ENCODE results near the gene MARCHF10.
"Not testable (repeated sequence)": the region's sequence is repeated elsewhere in the genome, so short reads cannot be mapped to it uniquely, and the experiment has no call there.

MARCHF10 gene

GRCh38 chr17:62705156-62705777 is 102.8 kb downstream of the MARCHF10 start:
- H3K27ac ChIP-seq = peak overlapping the region; percentile 88

DNA sequence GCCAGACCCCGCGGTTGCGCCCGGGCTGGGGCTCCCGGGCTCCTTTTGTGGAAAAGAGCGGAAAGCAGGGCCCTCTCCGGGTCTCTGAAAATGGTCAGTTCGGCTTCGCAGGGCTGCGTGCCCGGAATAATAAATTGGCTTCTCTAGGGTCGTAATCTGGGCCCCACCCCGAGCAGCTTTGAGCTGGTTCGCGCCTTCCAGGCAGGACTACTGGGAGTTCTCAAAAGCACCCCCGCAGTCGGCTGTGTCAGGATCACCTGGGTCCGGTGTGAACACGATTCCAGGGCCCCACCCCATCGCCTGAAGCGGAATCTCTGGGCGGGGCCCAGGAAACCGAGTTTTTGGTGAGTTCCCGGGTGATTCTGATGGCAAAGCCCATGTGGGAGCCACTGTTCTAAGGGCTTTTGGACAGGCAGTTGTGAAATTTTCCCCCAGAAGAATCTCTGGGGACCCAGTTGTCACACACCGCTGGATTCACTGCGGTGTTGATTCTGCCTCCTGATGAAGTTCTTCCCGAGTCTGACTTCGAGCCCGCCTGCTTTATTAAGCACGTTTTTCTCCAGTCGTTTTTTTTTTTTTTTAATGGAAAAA is 103.6 kb downstream of the MARCHF10 start:
- no peak for DNase-seq (ENCODE audit: low read depth, low spot score)
- peak overlapping the region; percentile 88 for H3K27ac ChIP-seq

More at GRCh38 chr17:62705156-62705777, 102.8 kb downstream of the MARCHF10 start:
- no peak for DNase-seq (ENCODE audit: low read depth, low spot score)

- peak overlapping the region; percentile 88 for H3K27ac ChIP-seq
- DNase-seq (ENCODE audit: low read depth, low spot score) = no peak
These were observed 104.2 kb downstream of the MARCHF10 start for GRCh38 chr17:62703776-62704380.

GRCh38 chr17:62703261-62703775 is 104.8 kb downstream of the MARCHF10 start:
- DNase-seq (ENCODE audit: low read depth, low spot score) = peak; percentile 60
- H3K27ac ChIP-seq = peak overlapping the region; percentile 88

GRCh38 chr17:62702746-62703260 is 105.3 kb downstream of the MARCHF10 start:
- peak overlapping the region; percentile 88 for H3K27ac ChIP-seq
- no peak for DNase-seq (ENCODE audit: low read depth, low spot score)

GRCh38 chr17:62701706-62702085 is 106.4 kb downstream of the MARCHF10 start:
- no peak for DNase-seq (ENCODE audit: low read depth, low spot score)
- no peak overlapping the region for H3K27ac ChIP-seq

DNA sequence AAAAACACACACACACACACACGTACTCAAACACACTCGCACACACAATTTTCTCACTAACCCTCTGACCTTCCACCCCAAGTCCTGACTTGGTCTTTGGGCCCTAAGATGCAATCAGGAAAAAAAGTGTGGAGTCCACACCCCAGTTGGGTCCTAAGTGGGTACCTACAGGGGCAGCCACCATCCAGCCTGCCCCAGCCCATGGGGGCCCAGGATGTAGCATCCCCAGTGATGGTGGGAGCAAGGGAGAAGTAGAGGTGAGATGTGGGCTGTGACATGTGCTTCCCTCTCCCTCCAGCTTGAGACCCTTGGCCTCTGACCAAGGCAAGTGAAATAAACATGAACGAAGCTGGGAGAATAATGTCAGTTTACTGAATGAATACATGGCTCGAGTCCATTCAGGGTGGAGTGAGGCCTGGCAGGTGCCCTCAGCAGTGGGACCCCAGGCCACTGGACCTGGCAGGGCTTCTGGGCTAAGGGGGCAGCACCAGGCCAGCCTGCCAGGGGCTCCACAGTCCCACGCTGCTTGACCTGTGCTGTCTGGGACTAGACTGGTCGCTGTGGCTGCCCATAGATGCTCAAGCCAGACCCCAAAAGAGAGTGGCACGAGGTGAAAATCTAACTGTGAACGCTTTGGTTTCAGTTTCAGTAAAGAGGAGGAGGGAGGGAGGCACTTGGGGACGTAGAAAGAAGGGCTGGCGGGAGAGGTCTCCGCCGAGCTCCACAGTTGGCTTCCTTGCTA is 107.0 kb downstream of the MARCHF10 start:
- H3K27ac ChIP-seq = no peak overlapping the region
- no peak for DNase-seq (ENCODE audit: low read depth, low spot score)

- H3K27ac ChIP-seq; DNase-seq (ENCODE audit: low read depth, low spot score): not testable (repeated sequence)
These were observed 109.7 kb downstream of the MARCHF10 start for GRCh38 chr17:62698459-62698858.

DNA sequence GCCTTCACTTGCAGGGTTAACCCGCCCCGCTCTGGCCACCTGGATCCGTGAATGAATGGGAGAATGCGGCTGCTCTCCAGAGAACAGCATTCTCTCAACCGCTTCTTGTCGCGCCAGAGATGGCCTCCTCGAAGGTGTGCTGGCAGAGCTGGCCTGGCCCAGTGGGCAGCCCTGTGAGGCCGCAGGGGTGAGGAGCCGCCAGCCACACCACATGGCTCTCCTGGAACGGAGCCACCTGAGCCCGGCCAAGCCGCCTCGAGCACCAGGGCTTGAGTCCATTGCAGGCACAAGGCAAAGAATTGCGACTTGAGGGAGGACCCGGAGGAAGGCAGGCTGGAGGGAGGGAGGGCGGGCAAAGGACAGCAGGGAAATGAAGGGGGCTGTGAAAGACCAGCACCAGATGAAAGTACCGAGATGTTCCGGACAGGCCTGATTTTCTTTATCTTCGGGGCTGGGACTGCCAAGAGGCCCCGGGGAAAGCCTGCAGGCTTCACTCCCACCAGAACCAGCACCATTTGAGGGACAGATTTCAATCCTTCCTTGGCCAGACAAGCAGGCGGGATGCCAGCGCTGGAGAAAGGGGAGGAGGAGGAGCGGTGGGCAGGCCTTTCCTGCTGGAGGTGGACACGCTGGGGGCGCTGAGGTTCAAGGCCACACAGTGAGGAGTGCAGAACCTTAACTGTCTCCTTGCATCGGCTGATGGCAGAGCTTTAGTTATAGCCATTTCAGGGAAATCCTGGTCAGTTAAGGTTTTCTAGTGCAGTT is 111.2 kb downstream of the MARCHF10 start:
- DNase-seq (ENCODE audit: low read depth, low spot score) = no peak

DNA sequence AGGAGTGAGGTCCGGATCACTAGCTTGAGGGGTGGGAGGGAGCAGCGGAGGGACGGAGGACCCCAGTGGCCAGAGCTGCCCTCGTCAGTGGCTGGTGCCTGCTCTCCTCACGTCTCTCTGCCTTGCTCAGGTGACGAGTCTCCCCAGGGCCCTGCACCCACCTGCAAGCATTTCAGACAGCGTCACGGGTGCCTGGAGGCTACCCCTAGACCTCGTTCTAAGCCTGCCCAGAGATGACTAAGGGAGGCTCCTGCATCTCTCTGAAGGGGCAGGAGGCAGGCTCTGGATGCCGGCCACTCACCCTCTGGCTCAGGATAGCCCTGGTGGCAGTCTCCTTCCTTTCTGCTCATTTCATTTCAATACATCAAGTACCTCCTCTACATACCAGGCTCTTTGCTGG is 111.9 kb downstream of the MARCHF10 start:
- no peak for DNase-seq (ENCODE audit: low read depth, low spot score)
- no peak overlapping the region for H3K27ac ChIP-seq

More for the DNA sequence above, 111.2 kb downstream of the MARCHF10 start:
- H3K27ac ChIP-seq = no peak overlapping the region

- H3K27ac ChIP-seq; DNase-seq (ENCODE audit: low read depth, low spot score): not testable (repeated sequence)
These were observed 112.9 kb downstream of the MARCHF10 start for GRCh38 chr17:62695093-62695738.

GRCh38 chr17:62693616-62694409 is 114.3 kb downstream of the MARCHF10 start:
- H3K27ac ChIP-seq = peak overlapping the region; percentile 63
- DNase-seq (ENCODE audit: low read depth, low spot score) = no peak

DNA sequence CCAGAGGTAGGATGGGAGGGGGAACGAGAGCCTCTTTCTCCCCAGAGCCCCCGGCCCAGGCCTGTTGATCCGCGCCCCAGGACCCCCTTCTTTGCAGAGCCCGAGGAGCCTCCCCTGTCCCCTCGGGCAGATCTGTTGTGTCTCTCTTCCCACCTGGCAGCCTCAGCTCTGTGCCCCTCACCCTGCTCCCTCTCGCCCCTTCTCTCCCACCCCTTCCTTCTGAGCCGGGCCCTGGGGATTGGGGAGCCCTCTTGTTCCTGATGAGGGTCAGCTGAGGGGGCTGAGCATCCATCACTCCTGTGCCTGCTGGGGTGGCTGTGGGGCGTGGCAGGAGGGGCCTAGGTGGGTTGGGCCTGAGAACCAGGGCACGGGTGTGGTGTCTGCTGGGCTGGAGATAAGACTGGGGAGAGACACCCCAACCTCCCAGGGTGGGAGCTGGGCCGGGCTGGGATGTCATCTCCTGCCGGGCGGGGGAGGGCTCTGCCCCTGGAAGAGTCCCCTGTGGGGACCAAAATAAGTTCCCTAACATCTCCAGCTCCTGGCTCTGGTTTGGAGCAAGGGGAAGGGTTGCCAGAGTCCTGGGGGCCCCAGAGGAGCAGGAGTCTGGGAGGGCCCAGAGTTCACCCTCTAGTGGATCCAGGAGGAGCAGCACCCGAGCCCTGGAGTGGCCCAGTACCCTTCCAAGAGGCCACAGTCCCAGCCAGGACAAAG is 115.2 kb downstream of the MARCHF10 start:
- peak overlapping the region; percentile 63 for H3K27ac ChIP-seq
- no peak for DNase-seq (ENCODE audit: low read depth, low spot score)

GRCh38 chr17:62692159-62692651 is 115.9 kb downstream of the MARCHF10 start:
- no peak overlapping the region for H3K27ac ChIP-seq
- no peak for DNase-seq (ENCODE audit: low read depth, low spot score)

GRCh38 chr17:62691589-62691915 is 116.6 kb downstream of the MARCHF10 start:
- H3K27ac ChIP-seq; DNase-seq (ENCODE audit: low read depth, low spot score): not testable (repeated sequence)

DNA sequence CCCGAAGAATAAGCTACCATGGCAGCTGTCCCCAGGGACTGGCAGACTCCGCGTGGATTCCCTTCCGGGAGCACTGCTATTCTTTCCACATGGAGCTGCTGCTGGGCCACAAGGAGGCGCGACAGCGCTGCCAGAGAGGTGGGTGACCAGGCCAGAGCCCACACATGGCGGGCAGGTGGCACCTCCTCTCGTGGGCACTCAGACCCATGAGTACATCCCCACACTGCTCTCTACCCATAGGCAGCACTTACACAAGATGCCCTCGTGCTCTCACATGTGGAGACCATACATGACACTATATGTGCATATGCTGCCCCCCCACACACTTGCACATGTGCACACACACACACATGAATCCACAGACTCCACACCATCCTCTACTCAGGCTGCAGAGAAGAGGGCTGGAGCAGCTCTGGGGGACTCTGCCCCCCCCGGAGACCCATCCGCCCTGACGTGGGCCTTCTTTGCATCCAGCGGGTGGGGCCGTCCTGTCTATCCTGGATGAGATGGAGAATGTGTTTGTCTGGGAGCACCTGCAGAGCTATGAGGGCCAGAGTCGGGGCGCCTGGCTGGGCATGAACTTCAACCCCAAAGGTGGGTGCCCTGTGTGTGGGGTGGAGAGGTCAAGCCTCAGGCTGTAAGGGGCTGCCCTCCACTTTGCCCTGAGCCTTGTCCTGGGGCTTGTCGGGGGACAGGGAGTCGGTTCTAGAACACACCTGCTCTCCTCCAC is 117.8 kb downstream of the MARCHF10 start:
- DNase-seq (ENCODE audit: low read depth, low spot score) = no peak

DNA sequence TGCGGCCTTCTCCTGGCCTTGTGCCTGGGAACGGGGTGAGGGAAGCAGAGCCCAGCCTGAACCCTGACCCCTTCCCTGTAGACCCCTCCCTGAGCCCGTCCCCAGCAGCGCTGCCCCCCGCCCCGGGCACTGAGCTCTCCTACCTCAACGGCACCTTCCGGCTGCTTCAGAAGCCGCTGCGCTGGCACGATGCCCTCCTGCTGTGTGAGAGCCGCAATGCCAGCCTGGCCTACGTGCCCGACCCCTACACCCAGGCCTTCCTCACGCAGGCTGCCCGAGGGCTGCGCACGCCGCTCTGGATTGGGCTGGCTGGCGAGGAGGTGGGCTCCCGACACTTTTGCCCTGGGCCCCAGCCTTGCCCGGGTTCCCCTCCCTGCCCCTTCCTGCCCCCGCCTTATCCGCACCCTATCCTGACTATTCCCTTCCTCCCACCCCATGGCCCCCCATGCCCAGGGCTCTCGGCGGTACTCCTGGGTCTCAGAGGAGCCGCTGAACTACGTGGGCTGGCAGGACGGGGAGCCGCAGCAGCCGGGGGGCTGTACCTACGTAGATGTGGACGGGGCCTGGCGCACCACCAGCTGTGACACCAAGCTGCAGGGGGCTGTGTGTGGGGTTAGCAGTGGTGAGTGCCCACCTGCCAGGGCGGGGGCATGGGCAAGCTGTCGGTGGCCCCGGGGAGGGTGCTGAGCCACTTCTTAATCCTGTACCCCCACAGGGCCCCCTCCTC is 118.5 kb downstream of the MARCHF10 start:
- no peak overlapping the region for H3K27ac ChIP-seq
- no peak for DNase-seq (ENCODE audit: low read depth, low spot score)

More for the DNA sequence above, 117.8 kb downstream of the MARCHF10 start:
- H3K27ac ChIP-seq = no peak overlapping the region
